ENCODE results near the gene GUCY1A1.

- TF ChIP-seq POLR2A (IDR thresholded peaks at IDR 0.05; ENCODE audit: low read depth, low read length) (no peak), POLR2AphosphoS5 (IDR thresholded peaks at IDR 0.05; ENCODE audit: low read depth, low read length) (no peak)
Observed at GRCh38 chr4:155761916-155762315, 95.3 kb downstream of the GUCY1A1 start.

All from GM12892 (cell line).